H9 (cell line): ENCODE data around the gene ASPA. TPM values are rescaled to one million over a fixed set of nuclear protein-coding genes. Genes with fewer than 3 reads are reported as not detected.

Experiments used
- DNase-seq: peaks from one replicate; pipeline ENCODE4 v3.0.0-alpha.2; 2017
- H2AFZ ChIP-seq: one replicate; pipeline ENCODE4 v1.6.1; 2013; ENCODE audit warnings: mild to moderate bottlenecking, low read length, control low read depth, moderate library complexity
- H2AK5ac ChIP-seq: 2 replicates; pipeline ENCODE4 v1.6.1; 2013; ENCODE audit warnings: low read length, control low read depth, mixed read lengths; ENCODE audit not compliant: insufficient read length
- H2BK120ac ChIP-seq: one replicate; pipeline ENCODE4 v1.6.1; 2013; ENCODE audit warnings: low read depth, mild to moderate bottlenecking, low read length, control low read depth, inconsistent platforms; ENCODE audit not compliant: poor library complexity, severe bottlenecking
- H2BK12ac ChIP-seq: 2 replicates; pipeline ENCODE4 v1.6.1; 2013; ENCODE audit warnings: low read length, control low read depth, mixed read lengths, low read depth; ENCODE audit not compliant: insufficient read length
- H2BK15ac ChIP-seq: 2 replicates; pipeline ENCODE4 v1.6.1; 2013; ENCODE audit warnings: low read depth, low read length, control low read depth
- H2BK20ac ChIP-seq: one replicate; pipeline ENCODE4 v1.6.1; 2013; ENCODE audit warnings: low read depth, mild to moderate bottlenecking, low read length, control low read depth, inconsistent platforms; ENCODE audit not compliant: poor library complexity, severe bottlenecking
- H2BK5ac ChIP-seq: 2 replicates; pipeline ENCODE4 v1.6.1; 2013; ENCODE audit warnings: low read length, control low read depth, mixed read lengths; ENCODE audit not compliant: insufficient read length
- H3K14ac ChIP-seq: 2 replicates; pipeline ENCODE4 v1.6.1; 2013; ENCODE audit warnings: low read length, control low read depth; ENCODE audit not compliant: insufficient read depth
- H3K18ac ChIP-seq: 2 replicates; pipeline ENCODE4 v1.6.1; 2013; ENCODE audit warnings: low read depth, mild to moderate bottlenecking, mixed read lengths, low read length, control low read depth; ENCODE audit not compliant: insufficient read length
- H3K23ac ChIP-seq: 2 replicates; pipeline ENCODE4 v1.6.1; 2013; ENCODE audit warnings: low read length, control low read depth, mixed read lengths, low read depth; ENCODE audit not compliant: insufficient read length
- H3K23me2 ChIP-seq: 2 replicates; pipeline ENCODE4 v1.6.1; 2013; ENCODE audit warnings: low read depth, mild to moderate bottlenecking, mixed read lengths, low read length, control low read depth; ENCODE audit not compliant: insufficient read length, poor library complexity, severe bottlenecking
- H3K27ac ChIP-seq: 2 replicates; pipeline ENCODE4 v1.5.1; 2013; ENCODE audit warnings: low read length, control low read depth, mixed read lengths, low read depth; ENCODE audit not compliant: insufficient read length
- H3K27me3 ChIP-seq: 2 replicates; pipeline ENCODE4 v1.6.1; 2013; ENCODE audit warnings: low read length, control low read depth, inconsistent platforms; ENCODE audit not compliant: insufficient read depth
- H3K4ac ChIP-seq: 2 replicates; pipeline ENCODE4 v1.6.1; 2013; ENCODE audit warnings: low read depth, mild to moderate bottlenecking, control low read depth, inconsistent platforms, low read length, moderate library complexity
- H3K4me1 ChIP-seq: 2 replicates; pipeline ENCODE4 v1.6.1; 2013; ENCODE audit warnings: low read length, control low read depth, inconsistent platforms; ENCODE audit not compliant: insufficient read depth
- H3K4me2 ChIP-seq: 2 replicates; pipeline ENCODE4 v1.6.1; 2013; ENCODE audit warnings: low read length, control low read depth, mixed read lengths; ENCODE audit not compliant: insufficient read length, insufficient read depth
- H3K56ac ChIP-seq: 2 replicates; pipeline ENCODE4 v1.6.1; 2013; ENCODE audit warnings: low read depth, mild to moderate bottlenecking, mixed read lengths, low read length, control low read depth; ENCODE audit not compliant: insufficient read length
- H3K79me1 ChIP-seq: 2 replicates; pipeline ENCODE4 v1.6.1; 2013; ENCODE audit warnings: low read depth, mild to moderate bottlenecking, moderate library complexity, low read length, control low read depth, inconsistent platforms; ENCODE audit not compliant: insufficient read depth, poor library complexity, severe bottlenecking
- H3K79me2 ChIP-seq: 2 replicates; pipeline ENCODE4 v1.6.1; 2013; ENCODE audit warnings: low read length, control low read depth, inconsistent platforms; ENCODE audit not compliant: insufficient read depth
- H3K9ac ChIP-seq: 2 replicates; pipeline ENCODE4 v1.6.1; 2013; ENCODE audit warnings: low read length, control low read depth, mixed read lengths; ENCODE audit not compliant: insufficient read length; ENCODE audit errors: extremely low read depth
- H3K9me3 ChIP-seq: one replicate; pipeline ENCODE4 v1.6.1; 2013; ENCODE audit warnings: low read depth, low read length, inconsistent platforms; ENCODE audit not compliant: control insufficient read depth
- H3T11ph ChIP-seq: one replicate; pipeline ENCODE4 v1.6.1; 2013; ENCODE audit warnings: mild to moderate bottlenecking, low read length, control low read depth, inconsistent platforms
- H4K20me1 ChIP-seq: one replicate; pipeline ENCODE4 v1.6.1; 2013; ENCODE audit not compliant: control insufficient read depth, insufficient read length, insufficient read depth
- H4K5ac ChIP-seq: 2 replicates; pipeline ENCODE4 v1.6.1; 2013; ENCODE audit warnings: low read depth, mild to moderate bottlenecking, mixed read lengths, low read length, control low read depth; ENCODE audit not compliant: insufficient read length
- H4K8ac ChIP-seq: replicated peaks from 2 replicates; pipeline ENCODE4 v1.6.1; 2013; ENCODE audit warnings: low read length, control low read depth, mixed read lengths, low read depth; ENCODE audit not compliant: insufficient read length
- H4K91ac ChIP-seq: 2 replicates; pipeline ENCODE4 v1.6.1; 2013; ENCODE audit warnings: low read depth, mild to moderate bottlenecking, moderate library complexity, mixed read lengths, low read length, control low read depth; ENCODE audit not compliant: insufficient read length
- H3K27ac Mint-ChIP-seq, 3 experiments: 2 replicates in 2 of 3; 3 replicates in 1 of 3; pipeline ENCODE4 v1.8.0; 2020 to 2021; ENCODE audit warnings: mixed read lengths in 3 of 3, mild to moderate bottlenecking in 1 of 3, moderate library complexity in 1 of 3
- H3K27me3 Mint-ChIP-seq: 2 replicates; pipeline ENCODE4 v1.8.0; 2021; ENCODE audit warnings: low read depth, mild to moderate bottlenecking, moderate library complexity, mixed read lengths
- H3K36me3 Mint-ChIP-seq, 3 experiments: 2 replicates in 2 of 3; 3 replicates in 1 of 3; pipeline ENCODE4 v1.8.0; 2020 to 2021; ENCODE audit warnings: low read depth in 3 of 3, mixed read lengths in 3 of 3; ENCODE audit not compliant: insufficient read depth in 1 of 3
- H3K4me1 Mint-ChIP-seq, 2 experiments: 2 replicates each; pipeline ENCODE4 v1.8.0; 2020; ENCODE audit warnings: mixed read lengths in 2 of 2
- H3K4me3 Mint-ChIP-seq, 2 experiments: 2 replicates in 1 of 2; 3 replicates in 1 of 2; pipeline ENCODE4 v1.8.0; 2020 to 2021; ENCODE audit warnings: mild to moderate bottlenecking in 2 of 2, mixed read lengths in 2 of 2, moderate library complexity in 1 of 2
- H3K9me3 Mint-ChIP-seq, 2 experiments: 2 replicates in 1 of 2; 3 replicates in 1 of 2; pipeline ENCODE4 v1.8.0; 2020; ENCODE audit warnings: mild to moderate bottlenecking in 2 of 2, mixed read lengths in 2 of 2, moderate library complexity in 1 of 2
- WGBS: extraction: QIAGEN DNeasy Blood & Tissue Kit; methylation state at CpG from one replicate; pipeline ENCODE4 v1.1.7; 2013; ENCODE audit warnings: missing lambda C conversion rate, low lambda C conversion rate, mixed read lengths; ENCODE audit not compliant: insufficient read length; ENCODE audit errors: extremely low coverage; 5-methylcytosine and 5-hydroxymethylcytosine counted together
- total RNA-seq: library from RNA; stranded (reverse); gene quantifications from 2 replicates; pipeline ENCODE4 v1.2.1, GENCODE V29; 2021
- TF ChIP-seq, protein P1 (sequence below): fragments of 200-600 bp; sonication (generic); conservative IDR thresholded peaks from 3 replicates; pipeline ENCODE4 v1.8.0; 2021; ENCODE audit warnings: antibody characterized with exemption, mild to moderate bottlenecking

Gene ASPA
- total RNA-seq, 1 experiment from 2014 or later: not detected

DNA sequence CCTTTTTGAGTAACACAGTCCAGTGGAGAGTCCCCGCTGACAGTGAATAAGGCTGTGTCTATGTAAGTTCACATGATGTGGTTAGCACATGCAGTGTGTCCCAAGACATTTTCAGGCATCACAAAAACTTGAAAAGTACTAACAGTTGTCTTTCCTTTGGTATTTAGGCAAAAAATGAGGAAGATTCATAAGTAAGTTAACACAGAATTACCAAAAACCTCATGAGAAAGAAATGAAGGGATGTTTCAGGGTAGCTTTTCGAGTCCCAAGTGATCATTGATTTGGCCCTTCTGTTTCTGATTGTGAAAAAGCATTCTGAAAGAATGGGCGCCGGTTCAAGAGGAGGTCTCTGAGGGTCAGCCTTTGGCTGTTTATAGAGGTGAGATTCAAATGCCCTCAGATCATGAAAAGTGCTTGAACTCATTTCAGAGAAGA is 529 bp upstream of the ASPA start:
- H3K27ac Mint-ChIP-seq: peak overlapping the region in 1 of 3 experiments; percentile 53; a peak in 1 of 7 replicates
- H2AK5ac ChIP-seq: no peak overlapping the region
- no peak overlapping the region for H3T11ph ChIP-seq
- H3K27me3 ChIP-seq: no peaks in the 10 kb centered on the region
- H3K27me3 Mint-ChIP-seq: no peaks in the 10 kb centered on the region
- no peak overlapping the region for H3K4ac ChIP-seq
- H4K5ac ChIP-seq: no peak overlapping the region
- H3K4me3 Mint-ChIP-seq: no peak overlapping the region
- no CpG with 5 or more reads among the region's 4 CpGs for WGBS
- H3K4me1 Mint-ChIP-seq: peaks cover 10 to 16% of the 10 kb centered on the region in 2 experiments
- no peaks in the 10 kb centered on the region for H3K36me3 Mint-ChIP-seq
- no peak overlapping the region for H2AFZ ChIP-seq
- H2BK20ac ChIP-seq: no peak overlapping the region
- no peak overlapping the region for H3K14ac ChIP-seq
- no peak overlapping the region for H2BK15ac ChIP-seq
- H4K8ac ChIP-seq: no peak overlapping the region
- H3K9ac ChIP-seq: no peak overlapping the region
- H4K20me1 ChIP-seq: no peaks in the 10 kb centered on the region
- H4K91ac ChIP-seq: no peak overlapping the region
- no peak overlapping the region for H2BK5ac ChIP-seq
- H3K79me2 ChIP-seq: no peaks in the 10 kb centered on the region
- no peaks in the 10 kb centered on the region; the same call in 1 of the 2 replicates for H3K4me1 ChIP-seq
- H3K4me2 ChIP-seq: no peak overlapping the region
- H3K27ac ChIP-seq: no peak overlapping the region
- no peak for DNase-seq
- H3K79me1 ChIP-seq: no peaks in the 10 kb centered on the region
- H2BK120ac ChIP-seq: no peak overlapping the region
- no peak overlapping the region for H2BK12ac ChIP-seq
- H3K56ac ChIP-seq: no peak overlapping the region
- H3K9me3 ChIP-seq: no peaks in the 10 kb centered on the region
- TF ChIP-seq, protein P1, sequence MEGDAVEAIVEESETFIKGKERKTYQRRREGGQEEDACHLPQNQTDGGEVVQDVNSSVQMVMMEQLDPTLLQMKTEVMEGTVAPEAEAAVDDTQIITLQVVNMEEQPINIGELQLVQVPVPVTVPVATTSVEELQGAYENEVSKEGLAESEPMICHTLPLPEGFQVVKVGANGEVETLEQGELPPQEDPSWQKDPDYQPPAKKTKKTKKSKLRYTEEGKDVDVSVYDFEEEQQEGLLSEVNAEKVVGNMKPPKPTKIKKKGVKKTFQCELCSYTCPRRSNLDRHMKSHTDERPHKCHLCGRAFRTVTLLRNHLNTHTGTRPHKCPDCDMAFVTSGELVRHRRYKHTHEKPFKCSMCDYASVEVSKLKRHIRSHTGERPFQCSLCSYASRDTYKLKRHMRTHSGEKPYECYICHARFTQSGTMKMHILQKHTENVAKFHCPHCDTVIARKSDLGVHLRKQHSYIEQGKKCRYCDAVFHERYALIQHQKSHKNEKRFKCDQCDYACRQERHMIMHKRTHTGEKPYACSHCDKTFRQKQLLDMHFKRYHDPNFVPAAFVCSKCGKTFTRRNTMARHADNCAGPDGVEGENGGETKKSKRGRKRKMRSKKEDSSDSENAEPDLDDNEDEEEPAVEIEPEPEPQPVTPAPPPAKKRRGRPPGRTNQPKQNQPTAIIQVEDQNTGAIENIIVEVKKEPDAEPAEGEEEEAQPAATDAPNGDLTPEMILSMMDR: no peak
- H3K9me3 Mint-ChIP-seq: no peaks in the 10 kb centered on the region
- H3K23ac ChIP-seq: no peak overlapping the region
- H3K23me2 ChIP-seq: no peaks in the 10 kb centered on the region
- H3K18ac ChIP-seq: no peak overlapping the region
